ENCODE data around the gene DNAAF2. TPM values are rescaled to one million over a fixed set of nuclear protein-coding genes. Genes with fewer than 3 reads are reported as not detected.

The DNAAF2 gene
- total and polyA plus RNA-seq, 2 experiments from 2014 or later = 11.0 to 11.1 TPM

DNA sequence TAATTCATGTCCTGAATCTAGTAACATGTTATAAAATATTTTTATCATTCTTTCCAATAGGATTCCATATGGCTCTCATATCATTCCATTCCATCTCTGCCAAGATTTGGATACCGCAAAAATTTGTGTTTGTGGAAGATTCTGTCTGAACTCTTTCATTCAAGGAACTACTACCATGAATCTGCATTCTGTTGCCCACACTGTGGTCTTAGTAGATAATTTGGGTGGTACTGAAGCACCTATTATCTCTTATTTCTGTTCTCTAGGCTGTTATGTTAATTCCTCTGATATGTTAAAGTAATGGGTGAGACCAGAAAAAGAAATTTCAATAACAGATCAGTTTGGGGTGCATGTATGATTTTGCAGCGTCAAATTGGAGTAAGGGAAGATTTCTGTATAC is 20.8 kb downstream of the DNAAF2 start:
- no peaks in the 10 kb centered on the region for H3K9me2 ChIP-seq (ENCODE audit: insufficient read depth)
- WGBS, 2 experiments (ENCODE audit: low coverage in 1 of 2, low lambda C conversion rate in 2 of 2, missing lambda C conversion rate in 2 of 2) = 61 to 65% methylated on average over 2 of the region's 2 CpGs
- DNase-seq = no peak
- TF ChIP-seq EZH2 (IDR thresholded peaks at IDR 0.05; ENCODE audit: insufficient read depth, poor library complexity, severe bottlenecking) = no peak
- TF ChIP-seq EZH2phosphoT487 (IDR thresholded peaks at IDR 0.05; ENCODE audit: insufficient read depth, low read depth) = no peak
- peaks cover 17% of the 10 kb centered on the region for H3K36me3 ChIP-seq (ENCODE audit: low read depth)
- H2AFZ ChIP-seq = no peak overlapping the region
- H3K4me1 ChIP-seq (ENCODE audit: insufficient read depth) = peaks cover 24% of the 10 kb centered on the region
- H4K20me1 ChIP-seq (ENCODE audit: insufficient read depth) = no peaks in the 10 kb centered on the region
- H3K9ac ChIP-seq = no peak overlapping the region
- in situ Hi-C loops (cut with MboI) = no loop called here
- H3K27ac ChIP-seq = no peak overlapping the region
- H3K4me3 ChIP-seq = no peak overlapping the region
- no peaks in the 10 kb centered on the region for H3K27me3 ChIP-seq (replicated peaks; ENCODE audit: insufficient read depth)
- peaks cover 44% of the 10 kb centered on the region for H3F3A ChIP-seq (ENCODE audit: insufficient read depth)
- H3K9me3 ChIP-seq (ENCODE audit: low read depth) = no peaks in the 10 kb centered on the region
- H3K4me2 ChIP-seq (ENCODE audit: unreplicated experiment) = no peak overlapping the region
- peaks cover 56% of the 10 kb centered on the region for H3K79me2 ChIP-seq (ENCODE audit: insufficient read depth)

DNA sequence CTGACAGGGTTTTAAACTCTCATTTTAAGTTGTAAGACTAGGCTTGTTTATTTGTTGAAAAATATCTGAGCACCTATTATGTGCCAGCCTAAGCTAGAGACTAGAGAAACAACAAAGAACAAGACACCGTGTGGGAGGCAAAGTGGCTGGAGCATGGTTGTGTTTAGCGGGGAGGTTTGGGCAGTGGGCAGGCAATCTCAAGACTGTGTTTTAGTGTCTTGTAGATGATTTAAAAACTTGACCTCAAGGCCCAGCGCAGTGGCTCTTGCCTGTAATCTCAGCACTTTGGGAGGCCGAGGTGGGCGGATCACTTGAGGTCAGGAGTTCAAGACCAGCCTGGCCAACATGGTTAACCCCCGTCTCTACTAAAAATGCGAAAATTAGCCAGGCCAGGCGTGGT is 22.4 kb downstream of the DNAAF2 start:
- no peaks in the 10 kb centered on the region for H3K27me3 ChIP-seq (replicated peaks; ENCODE audit: insufficient read depth)
- no peak overlapping the region for H3K4me3 ChIP-seq
- no peak overlapping the region for H3K27ac ChIP-seq
- no peaks in the 10 kb centered on the region for H4K20me1 ChIP-seq (ENCODE audit: insufficient read depth)
- peaks cover 13% of the 10 kb centered on the region for H3K4me1 ChIP-seq (ENCODE audit: insufficient read depth)
- 97 to 98% methylated on average over 8 of the region's 8 CpGs for WGBS, 2 experiments (ENCODE audit: low coverage in 1 of 2, low lambda C conversion rate in 2 of 2, missing lambda C conversion rate in 2 of 2)
- H2AFZ ChIP-seq = no peak overlapping the region
- DNase-seq = no peak
- TF ChIP-seq EZH2 (IDR thresholded peaks at IDR 0.05; ENCODE audit: insufficient read depth, poor library complexity, severe bottlenecking) = no peak
- TF ChIP-seq EZH2phosphoT487 (IDR thresholded peaks at IDR 0.05; ENCODE audit: insufficient read depth, low read depth) = no peak
- no peaks in the 10 kb centered on the region for H3K9me3 ChIP-seq (ENCODE audit: low read depth)
- no peak overlapping the region for H3K4me2 ChIP-seq (ENCODE audit: unreplicated experiment)
- H3F3A ChIP-seq (ENCODE audit: insufficient read depth) = peaks cover 28% of the 10 kb centered on the region
- peaks cover 41% of the 10 kb centered on the region for H3K79me2 ChIP-seq (ENCODE audit: insufficient read depth)
- H3K9me2 ChIP-seq (ENCODE audit: insufficient read depth) = no peaks in the 10 kb centered on the region
- no peak overlapping the region for H3K9ac ChIP-seq
- in situ Hi-C loops (cut with MboI) = no loop called here
- peaks cover 3% of the 10 kb centered on the region; the same call in 1 of the 2 replicates for H3K36me3 ChIP-seq (ENCODE audit: low read depth)

DNA sequence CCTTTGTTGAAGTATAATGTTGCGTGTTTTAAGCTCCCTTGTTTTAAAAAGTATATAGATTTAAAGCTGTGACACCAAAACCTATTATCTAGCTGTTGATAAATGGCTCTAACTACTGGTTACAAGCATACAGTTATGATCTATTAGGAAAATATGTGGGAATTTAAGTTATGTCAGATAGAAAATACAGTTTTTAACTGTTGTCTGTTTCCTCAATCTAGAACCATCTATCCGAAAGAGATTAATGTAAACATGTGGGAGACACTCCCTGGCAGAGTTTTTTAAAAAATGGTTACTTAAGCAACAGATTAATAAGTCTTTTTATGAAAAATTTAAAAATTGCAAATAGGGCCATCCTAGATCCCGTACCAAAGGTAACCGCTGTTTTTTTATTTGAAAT is 22.8 kb downstream of the DNAAF2 start:
- in situ Hi-C loops (cut with MboI) = no loop called here
- Histone ChIP-seq H3K9me2 (ENCODE audit: insufficient read depth) (no peaks in the 10 kb centered on the region), H3K9me3 (ENCODE audit: low read depth) (no peaks in the 10 kb centered on the region), H3K27me3 (replicated peaks; ENCODE audit: insufficient read depth) (no peaks in the 10 kb centered on the region), H3K4me3 (no peak overlapping the region), H3K27ac (no peak overlapping the region), H2AFZ (no peak overlapping the region), H3K9ac (no peak overlapping the region), H3F3A (ENCODE audit: insufficient read depth) (peaks cover 25% of the 10 kb centered on the region), H4K20me1 (ENCODE audit: insufficient read depth) (no peaks in the 10 kb centered on the region), H3K36me3 (ENCODE audit: low read depth) (peaks cover 7% of the 10 kb centered on the region; the same call in 1 of the 2 replicates), H3K79me2 (ENCODE audit: insufficient read depth) (peaks cover 39% of the 10 kb centered on the region), H3K4me2 (ENCODE audit: unreplicated experiment) (no peak overlapping the region), H3K4me1 (ENCODE audit: insufficient read depth) (peaks cover 9% of the 10 kb centered on the region)
- TF ChIP-seq EZH2 (IDR thresholded peaks at IDR 0.05; ENCODE audit: insufficient read depth, poor library complexity, severe bottlenecking) = no peak
- TF ChIP-seq EZH2phosphoT487 (IDR thresholded peaks at IDR 0.05; ENCODE audit: insufficient read depth, low read depth) = no peak
- DNase-seq = no peak
- WGBS, 2 experiments (ENCODE audit: low coverage in 1 of 2, low lambda C conversion rate in 2 of 2, missing lambda C conversion rate in 2 of 2) = 93 to 97% methylated on average over 4 of the region's 4 CpGs

DNA sequence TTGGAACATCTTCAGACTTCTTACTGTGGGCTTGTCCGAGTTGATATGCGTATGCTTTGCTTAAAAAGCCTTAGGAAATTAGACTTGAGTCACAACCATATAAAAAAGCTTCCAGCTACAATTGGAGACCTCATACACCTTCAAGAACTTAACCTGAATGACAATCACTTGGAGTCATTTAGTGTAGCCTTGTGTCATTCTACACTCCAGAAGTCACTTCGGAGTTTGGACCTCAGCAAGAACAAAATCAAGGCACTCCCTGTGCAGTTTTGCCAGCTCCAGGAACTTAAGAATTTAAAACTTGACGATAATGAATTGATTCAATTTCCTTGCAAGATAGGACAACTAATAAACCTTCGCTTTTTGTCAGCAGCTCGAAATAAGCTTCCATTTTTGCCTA is 27.5 kb downstream of the DNAAF2 start:
- no peak overlapping the region for H3K27ac ChIP-seq
- no peak overlapping the region for H2AFZ ChIP-seq
- no peaks in the 10 kb centered on the region for H3K9me2 ChIP-seq (ENCODE audit: insufficient read depth)
- H3K79me2 ChIP-seq (ENCODE audit: insufficient read depth) = peaks cover 32% of the 10 kb centered on the region
- H4K20me1 ChIP-seq (ENCODE audit: insufficient read depth) = no peaks in the 10 kb centered on the region
- TF ChIP-seq EZH2 (IDR thresholded peaks at IDR 0.05; ENCODE audit: insufficient read depth, poor library complexity, severe bottlenecking) (no peak), EZH2phosphoT487 (IDR thresholded peaks at IDR 0.05; ENCODE audit: insufficient read depth, low read depth) (no peak)
- H3K4me3 ChIP-seq = no peak overlapping the region
- no peaks in the 10 kb centered on the region for H3K9me3 ChIP-seq (ENCODE audit: low read depth)
- no peak overlapping the region for H3K9ac ChIP-seq
- peaks cover 11% of the 10 kb centered on the region for H3K36me3 ChIP-seq (ENCODE audit: low read depth)
- in situ Hi-C loops (cut with MboI) = no loop called here
- no peak overlapping the region for H3K4me2 ChIP-seq (ENCODE audit: unreplicated experiment)
- H3K27me3 ChIP-seq (replicated peaks; ENCODE audit: insufficient read depth) = no peaks in the 10 kb centered on the region
- no peaks in the 10 kb centered on the region for H3K4me1 ChIP-seq (ENCODE audit: insufficient read depth)
- 0 out of 2 replicates have a peak, but pooled peaks cover 4% of the 10 kb centered on the region for H3F3A ChIP-seq (ENCODE audit: insufficient read depth)
- 97 to 98% methylated on average over 6 of the region's 6 CpGs for WGBS, 2 experiments (ENCODE audit: low coverage in 1 of 2, low lambda C conversion rate in 2 of 2, missing lambda C conversion rate in 2 of 2)
- DNase-seq = no peak

All from GM23248 (cell line).